MG63 (cell line): ENCODE results near the gene NOTCH4. TPM values are rescaled to one million over a fixed set of nuclear protein-coding genes. Genes with fewer than 3 reads are reported as not detected.
A peak's percentile ranks its signal among the peaks of the same experiment; 100 is the strongest.
"Not testable (repeated sequence)": the region's sequence is repeated elsewhere in the genome, so short reads cannot be mapped to it uniquely, and the experiment has no call there.

Source experiments
- DNase-seq: peaks from one replicate; pipeline ENCODE4 v3.0.0-alpha.2; 2020
- H3K27me3 ChIP-seq: fragments of 250-450 bp; sonication (Bioruptor Pico); 2 replicates; pipeline ENCODE4 v1.5.1; 2020; ENCODE audit warnings: mild to moderate bottlenecking, moderate library complexity
- H3K36me3 ChIP-seq: fragments of 250-450 bp; sonication (Bioruptor Pico); 2 replicates; pipeline ENCODE4 v1.5.1; 2020; ENCODE audit warnings: mild to moderate bottlenecking, moderate library complexity
- H3K4me3 ChIP-seq: fragments of 250-450 bp; sonication (Bioruptor Pico); 2 replicates; pipeline ENCODE4 v1.5.1; 2020; ENCODE audit warnings: mild to moderate bottlenecking, moderate library complexity
- H3K9me3 ChIP-seq: fragments of 250-450 bp; sonication (Bioruptor Pico); 2 replicates; pipeline ENCODE4 v1.5.1; 2020; ENCODE audit warnings: mild to moderate bottlenecking, moderate library complexity
- total RNA-seq: library from RNA; depleted of rRNA; stranded (reverse); fragments of >200 nt; shearing (Covaris generic); gene quantifications from 2 replicates; pipeline ENCODE4 v1.2.3, GENCODE V29; 2014; ENCODE audit warnings: low replicate concordance

NOTCH4 gene
- total RNA-seq, 1 experiment from 2014 or later = not detected

DNA sequence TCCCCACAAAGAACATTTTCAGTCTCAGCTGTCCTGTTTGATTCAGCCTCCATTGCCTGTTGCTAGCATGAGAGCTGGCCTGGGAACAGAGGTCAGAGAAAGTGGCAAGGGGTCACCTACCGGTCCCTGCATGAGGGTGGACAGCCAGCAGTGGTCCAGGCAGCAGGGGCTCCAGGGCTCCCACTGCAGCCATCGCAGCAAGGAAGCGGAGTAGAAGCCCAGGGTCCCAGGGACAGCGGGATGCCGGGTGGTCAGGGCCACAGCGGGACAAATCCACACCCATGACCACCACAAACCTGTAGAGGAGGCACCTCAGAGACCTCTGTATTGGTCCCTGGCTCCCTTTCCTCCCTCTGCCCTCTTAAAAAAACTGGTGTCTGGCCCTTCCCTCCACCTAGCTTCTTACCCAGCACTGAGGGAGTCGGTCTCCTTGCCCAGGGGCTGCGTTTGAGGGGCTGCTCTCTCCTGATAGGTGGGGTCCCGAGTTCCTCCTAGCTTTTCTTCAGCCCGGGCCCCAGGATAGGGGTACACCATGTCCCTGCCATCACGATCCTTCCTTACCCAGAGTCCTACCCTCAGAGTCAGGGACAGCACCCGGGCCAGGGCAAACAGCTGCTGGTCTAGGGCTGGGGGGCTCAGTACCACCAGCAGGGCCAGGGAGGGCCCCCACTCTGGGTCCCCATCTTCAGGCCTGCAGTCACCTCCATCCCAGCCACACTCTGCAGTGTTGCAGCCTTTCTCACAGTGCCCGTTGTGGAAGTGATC lies 23.0 kb downstream of the NOTCH4 start:
- DNase-seq = no peak
- H3K27me3 ChIP-seq = no peaks in the 10 kb centered on the region

GRCh38 chr6:32198866-32199265 lies 25.0 kb downstream of the NOTCH4 start:
- H3K4me3 ChIP-seq = no peak overlapping the region
- H3K27me3 ChIP-seq = no peaks in the 10 kb centered on the region
- no peaks in the 10 kb centered on the region for H3K9me3 ChIP-seq
- DNase-seq = no peak
- H3K36me3 ChIP-seq = no peaks in the 10 kb centered on the region

More for the DNA sequence above, 23.0 kb downstream of the NOTCH4 start:
- no peaks in the 10 kb centered on the region for H3K9me3 ChIP-seq
- no peak overlapping the region for H3K4me3 ChIP-seq
- no peaks in the 10 kb centered on the region for H3K36me3 ChIP-seq

- Histone ChIP-seq H3K27me3 (no peaks in the 10 kb centered on the region), H3K9me3 (no peaks in the 10 kb centered on the region), H3K36me3 (no peaks in the 10 kb centered on the region), H3K4me3 (no peak overlapping the region)
- DNase-seq = no peak
These were observed 25.5 kb downstream of the NOTCH4 start for GRCh38 chr6:32198345-32198696.

DNA sequence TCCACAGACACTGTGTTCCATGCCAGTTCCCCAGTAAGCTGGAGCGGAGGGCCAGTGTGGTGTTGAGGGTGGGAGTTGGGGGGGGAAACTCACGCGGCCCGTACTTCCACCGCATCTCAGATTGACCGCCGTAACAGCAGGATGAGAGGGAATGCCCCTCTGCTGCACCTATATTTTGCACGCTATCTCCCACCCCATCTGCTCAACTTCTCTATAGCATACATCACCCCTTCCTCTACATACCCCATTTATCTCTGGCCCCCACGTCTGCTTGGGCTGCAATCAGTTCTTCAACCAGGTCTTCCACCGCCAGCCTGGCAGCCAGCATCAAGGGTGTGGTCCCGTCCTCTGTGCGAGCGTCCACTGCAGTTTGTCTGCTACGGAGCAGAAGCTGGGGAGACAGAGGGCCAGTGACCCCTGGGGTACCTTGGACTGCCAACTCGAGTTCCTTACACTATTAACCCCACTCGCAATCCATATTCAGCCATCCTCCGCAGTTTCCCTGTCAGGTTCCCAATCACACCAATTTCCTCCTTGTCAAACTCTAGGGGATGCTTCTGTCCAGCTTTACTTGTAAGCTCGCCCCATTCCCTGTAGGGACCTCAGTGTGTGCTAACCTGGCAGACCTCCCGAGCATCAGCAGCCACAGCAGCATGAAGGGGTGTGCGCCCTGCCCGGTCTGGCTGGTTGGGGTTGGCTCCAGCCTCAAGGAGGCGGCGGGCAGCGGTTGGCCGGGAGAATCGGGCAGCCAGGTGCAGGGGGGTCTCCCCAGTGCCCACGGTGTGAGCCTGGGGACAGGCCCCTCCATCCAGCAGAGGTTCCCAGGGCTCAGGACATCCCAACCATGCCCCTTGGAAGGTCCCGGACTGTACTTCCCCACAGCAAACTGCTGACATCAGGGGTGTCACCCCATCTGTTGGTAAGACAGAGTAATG lies 26.9 kb downstream of the NOTCH4 start:
- peak overlapping the region; percentile 71 for H3K4me3 ChIP-seq
- DNase-seq = no peak
- no peaks in the 10 kb centered on the region for H3K36me3 ChIP-seq
- no peaks in the 10 kb centered on the region for H3K9me3 ChIP-seq
- no peaks in the 10 kb centered on the region for H3K27me3 ChIP-seq

DNA sequence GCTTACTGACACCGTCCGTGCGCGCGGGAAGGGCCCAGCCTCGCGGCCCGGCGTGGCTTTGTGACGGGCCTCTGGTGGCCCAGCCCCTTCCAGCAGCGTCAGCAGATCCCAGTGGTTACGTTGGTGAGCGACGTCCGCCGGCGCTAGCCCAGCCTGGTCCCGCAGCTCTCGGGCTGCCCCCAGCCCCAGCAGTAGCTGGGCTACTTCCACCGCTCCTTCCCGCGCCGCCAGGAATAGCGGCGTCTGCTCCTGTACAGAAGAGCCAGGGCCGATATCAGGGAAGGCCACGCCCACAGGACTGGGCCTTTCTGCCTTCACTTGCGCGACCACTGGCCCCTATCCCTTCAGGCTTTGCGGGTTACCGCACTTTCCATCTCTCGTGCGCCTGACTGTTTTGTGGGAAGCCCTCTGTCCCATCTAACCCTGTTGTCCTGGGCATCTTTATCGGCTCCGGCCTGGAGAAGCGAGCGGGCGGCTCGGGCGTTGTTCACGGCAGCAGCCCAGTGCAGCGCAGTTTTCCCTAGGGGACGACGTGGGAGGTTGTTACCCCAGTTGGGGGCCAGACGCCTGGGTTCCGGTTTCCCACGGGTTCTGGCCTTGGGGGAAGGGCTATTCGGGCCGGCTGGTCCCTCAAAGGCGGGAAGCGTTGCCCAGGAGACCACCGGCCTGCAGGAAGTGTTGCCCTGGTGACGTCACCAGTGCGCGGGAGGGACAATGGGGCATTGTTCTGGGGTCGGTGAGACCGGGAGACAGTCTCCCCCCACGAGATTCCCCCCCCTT lies 27.8 kb downstream of the NOTCH4 start:
- no peaks in the 10 kb centered on the region for H3K27me3 ChIP-seq

GRCh38 chr6:32195652-32195901 lies 28.3 kb downstream of the NOTCH4 start:
- peak; percentile 100 for DNase-seq
- peak overlapping the region; percentile 71 for H3K4me3 ChIP-seq
- H3K9me3 ChIP-seq = no peaks in the 10 kb centered on the region
- H3K36me3 ChIP-seq = no peaks in the 10 kb centered on the region
- H3K27me3 ChIP-seq = no peaks in the 10 kb centered on the region

More for the DNA sequence above, 27.8 kb downstream of the NOTCH4 start:
- H3K9me3 ChIP-seq = no peaks in the 10 kb centered on the region
- H3K4me3 ChIP-seq = peak overlapping the region; percentile 71
- DNase-seq = peak; percentile 77
- H3K36me3 ChIP-seq = no peaks in the 10 kb centered on the region

GRCh38 chr6:32194825-32195651 lies 28.8 kb downstream of the NOTCH4 start:
- H3K27me3 ChIP-seq = no peaks in the 10 kb centered on the region
- no peaks in the 10 kb centered on the region for H3K9me3 ChIP-seq
- peak overlapping the region; percentile 53 for H3K4me3 ChIP-seq
- H3K36me3 ChIP-seq = no peaks in the 10 kb centered on the region
- peak; percentile 30 for DNase-seq

DNA sequence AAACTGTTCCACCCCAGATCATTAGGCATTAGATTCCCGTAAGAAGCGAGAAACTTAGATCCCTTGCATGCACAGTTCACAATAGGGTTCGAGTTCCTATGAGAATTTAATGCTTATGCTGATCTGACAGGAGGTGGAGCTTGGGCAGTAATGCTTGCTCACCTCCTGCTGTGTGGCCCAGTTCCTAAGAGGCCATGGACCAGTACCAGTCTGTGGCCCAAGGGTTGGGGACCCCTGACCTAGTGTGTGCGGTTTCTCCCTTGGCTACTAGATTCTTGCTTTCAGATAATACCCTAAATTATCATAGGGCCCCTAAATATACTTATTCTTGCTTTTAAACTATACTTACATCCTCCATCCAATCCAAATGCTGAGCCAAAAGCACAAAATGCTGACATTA lies 29.5 kb downstream of the NOTCH4 start:
- DNase-seq = no peak
- Histone ChIP-seq H3K9me3 (no peaks in the 10 kb centered on the region), H3K36me3 (no peaks in the 10 kb centered on the region), H3K27me3 (no peaks in the 10 kb centered on the region), H3K4me3 (no peak overlapping the region)

- H3K4me3 ChIP-seq, H3K27me3 ChIP-seq, H3K36me3 ChIP-seq, DNase-seq, H3K9me3 ChIP-seq: not testable (repeated sequence)
These were observed 30.8 kb downstream of the NOTCH4 start for GRCh38 chr6:32193096-32193495.

DNA sequence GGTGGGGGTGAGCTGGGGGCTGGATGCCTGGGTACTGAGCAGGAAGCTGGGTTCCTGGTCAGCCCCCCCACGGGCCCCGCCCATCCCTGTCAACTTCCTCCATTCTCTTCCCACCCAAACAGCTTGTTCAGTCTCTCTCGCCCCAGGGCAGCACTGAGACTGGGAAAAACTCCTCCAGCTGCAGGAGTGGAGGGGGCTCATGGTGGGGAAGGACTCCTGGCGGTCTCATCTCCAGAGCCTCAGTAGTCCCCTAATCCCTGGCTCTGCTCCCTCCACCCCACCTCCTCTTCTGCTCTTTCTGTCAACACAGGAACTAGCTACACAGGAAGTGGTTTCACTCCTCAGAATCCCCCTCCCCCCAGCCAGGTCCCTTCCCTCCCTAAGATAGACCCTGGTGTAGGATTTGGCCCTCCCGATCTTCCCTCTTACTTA lies 31.2 kb downstream of the NOTCH4 start, which contains the start of gene GPSM3:
Gene GPSM3, minus strand, starts transcription at position 36 of the 432 bp plus-strand sequence. CDS start 130 bp downstream, outside the sequence.
- no peaks in the 10 kb centered on the region for H3K27me3 ChIP-seq
- no peaks in the 10 kb centered on the region for H3K9me3 ChIP-seq
- H3K36me3 ChIP-seq = no peaks in the 10 kb centered on the region; the same call in 1 of the 2 replicates
- H3K4me3 ChIP-seq = no peak within 1 kb of the TSS
- no peak for DNase-seq

GRCh38 chr6:32191696-32192607 lies 31.9 kb downstream of the NOTCH4 start:
- Histone ChIP-seq H3K9me3 (no peaks in the 10 kb centered on the region), H3K27me3 (no peaks in the 10 kb centered on the region), H3K4me3 (no peak overlapping the region), H3K36me3 (peaks cover 2% of the 10 kb centered on the region; the same call in 1 of the 2 replicates)
- DNase-seq = no peak

GRCh38 chr6:32190911-32191677 lies 32.8 kb downstream of the NOTCH4 start:
- Histone ChIP-seq H3K9me3 (no peaks in the 10 kb centered on the region), H3K4me3 (no peak overlapping the region), H3K27me3 (no peaks in the 10 kb centered on the region), H3K36me3 (peaks cover 5% of the 10 kb centered on the region; the same call in 1 of the 2 replicates)
- no peak for DNase-seq

DNA sequence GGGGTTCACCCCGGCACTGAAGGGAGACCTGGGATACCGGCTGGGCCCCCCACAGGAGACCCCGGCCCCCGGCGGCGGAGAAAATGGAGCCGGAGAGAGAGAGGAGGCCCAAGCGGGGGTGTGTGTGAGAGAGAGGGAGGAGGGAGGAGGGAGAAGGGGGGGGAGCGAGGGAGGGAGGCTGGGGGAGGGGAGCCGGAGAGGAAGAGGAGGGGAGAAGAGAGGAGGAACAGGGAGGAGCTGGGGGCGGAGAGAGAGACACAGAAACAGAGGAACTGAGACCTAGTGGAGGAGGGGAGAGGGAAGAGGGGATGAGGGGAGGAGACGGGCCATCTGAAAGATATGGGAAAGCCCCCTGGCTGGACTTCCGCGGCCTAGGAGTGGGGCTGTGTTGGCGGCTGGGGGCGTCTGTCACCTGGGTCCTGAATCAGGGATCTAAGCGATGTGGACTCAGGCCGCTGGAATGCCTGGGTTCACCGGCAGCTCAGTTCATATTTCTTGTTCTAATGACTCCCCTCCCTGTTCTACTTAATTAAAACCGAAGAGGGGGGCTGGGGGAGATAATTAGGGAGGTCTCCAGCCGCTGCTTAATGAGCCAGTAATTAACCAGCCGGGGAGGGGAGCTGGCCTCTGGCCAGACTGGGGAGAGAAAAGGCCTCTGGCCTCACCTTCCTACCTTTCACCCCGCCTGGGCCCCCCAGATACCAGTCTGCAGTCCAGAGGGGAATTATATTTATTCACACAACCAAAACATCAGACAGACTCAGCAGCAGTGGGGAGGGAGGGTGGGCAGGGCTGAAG lies 33.6 kb downstream of the NOTCH4 start, which contains the start of gene PBX2:
Gene PBX2, minus strand, starts transcription at position 149 of the 798 bp plus-strand sequence. CDS start 287 bp downstream, outside the sequence.
- Histone ChIP-seq H3K27me3 (no peaks in the 10 kb centered on the region), H3K4me3 (peak within 1 kb of the TSS; percentile 59), H3K36me3 (peaks cover 5% of the 10 kb centered on the region; the same call in 1 of the 2 replicates), H3K9me3 (no peaks in the 10 kb centered on the region)
- peak; percentile 83 for DNase-seq

DNA sequence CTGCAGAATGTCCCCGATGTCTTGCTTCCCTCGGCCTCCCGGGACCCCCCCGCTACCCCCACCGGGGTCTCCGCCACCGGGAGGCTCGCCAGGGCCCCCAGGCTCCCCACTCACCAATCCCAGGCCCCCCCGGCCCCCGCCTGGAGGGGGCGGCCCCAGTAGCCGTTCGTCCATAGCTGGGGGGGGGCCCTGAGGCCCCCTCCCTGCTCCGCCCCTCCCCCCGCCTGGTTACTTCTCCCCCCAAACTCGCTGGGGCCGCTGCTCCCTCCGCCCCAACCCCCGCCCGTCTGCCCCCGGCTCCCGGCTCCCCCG lies 34.2 kb downstream of the NOTCH4 start:
- H3K36me3 ChIP-seq = peaks cover 5% of the 10 kb centered on the region; the same call in 1 of the 2 replicates
- no peaks in the 10 kb centered on the region for H3K9me3 ChIP-seq
- H3K4me3 ChIP-seq = peak overlapping the region; percentile 59
- no peak for DNase-seq
- no peaks in the 10 kb centered on the region for H3K27me3 ChIP-seq
